ENCODE data around the gene TSC22D2. TPM values are rescaled to one million over a fixed set of nuclear protein-coding genes. Genes with fewer than 3 reads are reported as not detected.

Gene TSC22D2
- polyA plus RNA-seq, 1 donor from 2014 or later = 15.3 TPM

DNA sequence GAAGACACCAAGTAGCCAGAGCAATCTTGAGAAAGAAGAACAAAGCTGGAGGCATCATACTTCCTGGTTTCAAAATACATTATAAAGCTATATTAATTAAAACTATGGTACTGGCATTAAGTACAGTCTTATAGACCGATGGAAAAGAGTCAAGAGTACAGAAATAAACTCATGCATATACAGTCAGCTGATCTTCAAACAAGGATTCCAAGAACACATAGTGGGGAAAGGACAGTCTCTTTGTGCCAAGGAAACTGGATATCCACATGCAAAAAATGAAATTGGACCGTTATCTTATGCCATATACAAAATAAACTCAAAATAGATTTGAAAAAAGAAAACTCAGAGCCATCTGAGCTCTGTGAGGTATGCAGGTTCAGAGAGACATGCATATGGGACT lies 80.8 kb downstream of the TSC22D2 start:
- H3K79me2 ChIP-seq (replicated peaks; ENCODE audit: insufficient read depth, low read length) = no peaks in the 10 kb centered on the region
- TF ChIP-seq TAF1 (IDR thresholded peaks at IDR 0.05; ENCODE audit: low read depth) (no peak), REST (IDR thresholded peaks at IDR 0.05; ENCODE audit: borderline replicate concordance) (no peak), MXI1 (conservative IDR thresholded peaks at IDR 0.05; ENCODE audit: poor library complexity, severe bottlenecking) (no peak), SMC3 (conservative IDR thresholded peaks at IDR 0.05; ENCODE audit: poor library complexity) (no peak), EZH2 (IDR thresholded peaks at IDR 0.05; ENCODE audit: borderline replicate concordance, insufficient read depth, low read length, poor library complexity, severe bottlenecking) (no peak), POLR2AphosphoS5 (IDR thresholded peaks at IDR 0.05) (no peak), RAD21 (conservative IDR thresholded peaks at IDR 0.05) (no peak), EP300 (conservative IDR thresholded peaks at IDR 0.05; ENCODE audit: poor library complexity, severe bottlenecking) (no peak)
- no peak overlapping the region for H3K4me3 ChIP-seq (ENCODE audit: low read length)
- no peak overlapping the region for H3K9ac ChIP-seq (ENCODE audit: low read length)
- no peaks in the 10 kb centered on the region for H3K27me3 ChIP-seq (ENCODE audit: insufficient read depth, low read depth, low read length)
- no peaks in the 10 kb centered on the region for H3F3A ChIP-seq (ENCODE audit: insufficient read depth, low read length, poor library complexity, severe bottlenecking)
- H3K9me2 ChIP-seq (ENCODE audit: insufficient read depth, low read length) = no peaks in the 10 kb centered on the region
- no peaks in the 10 kb centered on the region for H3K36me3 ChIP-seq (ENCODE audit: insufficient read depth, low read length)
- H3K4me2 ChIP-seq (ENCODE audit: low read length) = no peak overlapping the region
- H4K20me1 ChIP-seq (ENCODE audit: insufficient read depth) = no peaks in the 10 kb centered on the region
- no peak overlapping the region for H3K27ac ChIP-seq (ENCODE audit: low read length)
- H3K9me3 ChIP-seq (ENCODE audit: low read length) = peaks cover 3% of the 10 kb centered on the region
- no peak overlapping the region for H2AFZ ChIP-seq (ENCODE audit: low read depth, low read length)

DNA sequence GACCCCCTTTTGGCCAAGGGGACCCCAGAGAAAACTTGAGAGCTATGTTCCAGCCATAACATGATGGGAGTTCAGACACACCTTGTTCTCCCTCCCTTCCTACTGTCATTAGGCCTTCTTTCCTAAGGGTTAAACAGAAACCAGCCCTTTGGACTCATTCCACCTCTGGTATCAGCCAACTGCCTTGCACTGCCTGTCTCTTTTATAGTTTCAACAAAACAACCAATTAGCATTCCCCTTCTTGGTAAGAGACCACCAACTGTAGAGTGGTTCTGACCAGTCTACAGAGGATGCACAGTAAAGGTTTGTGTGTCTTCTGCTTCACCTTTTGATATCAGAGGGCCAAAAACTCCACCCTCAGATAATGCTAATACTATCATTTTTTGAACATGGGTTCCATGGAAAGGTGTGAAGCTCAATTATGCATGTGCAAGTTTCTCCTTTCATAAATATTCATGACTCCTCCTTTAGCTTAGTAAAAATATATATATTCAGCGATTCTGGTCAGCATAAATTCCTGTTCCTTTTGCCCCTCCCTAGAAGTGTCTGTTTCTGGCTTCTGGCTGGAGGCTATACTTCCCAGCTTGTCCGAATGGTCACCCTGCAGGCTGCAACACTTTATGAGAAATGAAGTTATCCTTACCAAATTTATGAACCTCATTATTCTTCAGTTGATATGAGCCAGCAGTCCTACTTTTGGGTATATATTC lies 82.3 kb downstream of the TSC22D2 start:
- Histone ChIP-seq H3K36me3 (ENCODE audit: insufficient read depth, low read length) (no peaks in the 10 kb centered on the region), H3F3A (ENCODE audit: insufficient read depth, low read length, poor library complexity, severe bottlenecking) (no peaks in the 10 kb centered on the region), H3K9me3 (ENCODE audit: low read length) (no peaks in the 10 kb centered on the region), H3K9ac (ENCODE audit: low read length) (no peak overlapping the region), H3K27ac (ENCODE audit: low read length) (no peak overlapping the region), H3K79me2 (replicated peaks; ENCODE audit: insufficient read depth, low read length) (no peaks in the 10 kb centered on the region), H3K9me2 (ENCODE audit: insufficient read depth, low read length) (no peaks in the 10 kb centered on the region), H3K4me3 (ENCODE audit: low read length) (no peak overlapping the region), H3K4me2 (ENCODE audit: low read length) (no peak overlapping the region), H4K20me1 (ENCODE audit: insufficient read depth) (no peaks in the 10 kb centered on the region), H2AFZ (ENCODE audit: low read depth, low read length) (no peak overlapping the region), H3K27me3 (ENCODE audit: insufficient read depth, low read depth, low read length) (no peaks in the 10 kb centered on the region)
- TF ChIP-seq EZH2 (IDR thresholded peaks at IDR 0.05; ENCODE audit: borderline replicate concordance, insufficient read depth, low read length, poor library complexity, severe bottlenecking) (no peak), MXI1 (conservative IDR thresholded peaks at IDR 0.05; ENCODE audit: poor library complexity, severe bottlenecking) (no peak), RAD21 (conservative IDR thresholded peaks at IDR 0.05) (no peak), SMC3 (conservative IDR thresholded peaks at IDR 0.05; ENCODE audit: poor library complexity) (no peak), POLR2AphosphoS5 (IDR thresholded peaks at IDR 0.05) (no peak), EP300 (conservative IDR thresholded peaks at IDR 0.05; ENCODE audit: poor library complexity, severe bottlenecking) (no peak), TAF1 (IDR thresholded peaks at IDR 0.05; ENCODE audit: low read depth) (no peak), CTCF (IDR thresholded peaks at IDR 0.05; ENCODE audit: poor library complexity, severe bottlenecking) (no peak), REST (IDR thresholded peaks at IDR 0.05; ENCODE audit: borderline replicate concordance) (no peak)
